H1 (cell line): ENCODE results near the gene SLC25A45. TPM values are rescaled to one million over a fixed set of nuclear protein-coding genes. Genes with fewer than 3 reads are reported as not detected.

Experiments
- CTCF ChIA-PET: fragments of 300-600 bp; sonication (Branson Sonifier 250); formaldehyde crosslinking; loops from one replicate; lab custom pipeline; 2021; ENCODE audit not compliant: partially characterized antibody; lab: Charles Lee
- POLR2A ChIA-PET: fragments of 300-600 bp; sonication (Branson Sonifier 250); formaldehyde crosslinking; loops from one replicate; lab custom pipeline; 2021; ENCODE audit warnings: inconsistent platforms; ENCODE audit not compliant: partially characterized antibody; lab: Charles Lee
- DNase-seq, 2 experiments: peaks; one replicate each; pipeline versions ENCODE4 v3.0.0 to v3.0.0-alpha.2; 2010 to 2022; ENCODE audit warnings: low spot score in 2 of 2, low read depth in 1 of 2, mixed read lengths in 1 of 2
- FAIRE-seq: peaks from 2 replicates; lab custom pipeline; 2011; peaks lifted over from hg19 to GRCh38; lab: Jason Lieb, UNC
- H2AFZ ChIP-seq: 2 replicates; pipeline ENCODE4 v1.8.1; 2012; ENCODE audit warnings: low read length, inconsistent platforms
- H2AK5ac ChIP-seq: 2 replicates; pipeline ENCODE4 v1.6.1; 2013; ENCODE audit warnings: low read depth, low read length
- H2BK120ac ChIP-seq: replicated peaks from 2 replicates; pipeline ENCODE3; 2013; ENCODE audit warnings: low read depth, low read length, inconsistent platforms
- H2BK12ac ChIP-seq: 2 replicates; pipeline ENCODE4 v1.6.1; 2013; ENCODE audit warnings: low read depth, low read length
- H2BK15ac ChIP-seq: 2 replicates; pipeline ENCODE4 v1.6.1; 2013; ENCODE audit warnings: low read length
- H2BK20ac ChIP-seq: 2 replicates; pipeline ENCODE4 v1.6.1; 2013; ENCODE audit warnings: low read length
- H2BK5ac ChIP-seq: 2 replicates; pipeline ENCODE4 v1.6.1; 2013; ENCODE audit warnings: low read depth, low read length
- H3K14ac ChIP-seq: 2 replicates; pipeline ENCODE4 v1.6.1; 2013; ENCODE audit warnings: inconsistent platforms; ENCODE audit not compliant: insufficient read length
- H3K18ac ChIP-seq: 2 replicates; pipeline ENCODE4 v1.6.1; 2013; ENCODE audit warnings: low read length; ENCODE audit errors: extremely low read depth
- H3K23ac ChIP-seq: 2 replicates; pipeline ENCODE4 v1.6.1; 2013; ENCODE audit warnings: inconsistent platforms; ENCODE audit not compliant: insufficient read length
- H3K23me2 ChIP-seq: 2 replicates; pipeline ENCODE4 v1.6.1; 2013; ENCODE audit warnings: low read depth, low read length
- H3K27ac ChIP-seq: 2 replicates; pipeline ENCODE4 v1.6.1; 2011; ENCODE audit warnings: low read depth, low read length, inconsistent platforms
- H3K27me3 ChIP-seq, 4 experiments: replicated peaks in 1 of 4; 1 replicate in 1 of 4; 2 replicates in 3 of 4; pipeline versions ENCODE4 v1.6.1 to v1.8.1; 2011 to 2013; ENCODE audit warnings: low read length in 3 of 4, mild to moderate bottlenecking in 3 of 4, inconsistent platforms in 2 of 4, mixed read lengths in 2 of 4, moderate library complexity in 1 of 4; ENCODE audit not compliant: control insufficient read depth in 3 of 4, insufficient read depth in 3 of 4; ENCODE audit errors: extremely low read depth in 1 of 4
- H3K36me3 ChIP-seq, 4 experiments: 2 replicates each; pipeline versions ENCODE4 v1.6.1 to v1.8.1; 2011 to 2013; ENCODE audit warnings: mild to moderate bottlenecking in 4 of 4, low read length in 3 of 4, moderate library complexity in 2 of 4, control low read depth in 1 of 4, inconsistent platforms in 1 of 4; ENCODE audit not compliant: insufficient read depth in 4 of 4, control insufficient read depth in 2 of 4
- H3K4ac ChIP-seq: replicated peaks from 2 replicates; pipeline ENCODE3; 2013; ENCODE audit warnings: low read length, low read depth, mixed read lengths, inconsistent platforms; ENCODE audit not compliant: insufficient read length
- H3K4me1 ChIP-seq, 4 experiments: replicated peaks in 1 of 4; 1 replicate in 1 of 4; 2 replicates in 3 of 4; pipeline versions ENCODE4 v1.6.1 to v1.8.1; 2011 to 2013; ENCODE audit warnings: low read length in 3 of 4, inconsistent platforms in 2 of 4, mixed read lengths in 1 of 4; ENCODE audit not compliant: insufficient read depth in 4 of 4, control insufficient read depth in 3 of 4
- H3K4me2 ChIP-seq, 2 experiments: 2 replicates each; pipeline versions ENCODE4 v1.6.1 to v1.8.1; 2011 to 2013; ENCODE audit warnings: low read depth in 2 of 2, low read length in 2 of 2, control low read depth in 1 of 2, inconsistent platforms in 1 of 2, mild to moderate bottlenecking in 1 of 2; ENCODE audit not compliant: insufficient read depth in 1 of 2
- H3K4me3 ChIP-seq, 4 experiments: fragments of 200-600, 300-600 bp in 1 of 4; sonication (generic), shearing (Covaris generic), sonication (Bioruptor Twin) in 1 of 4; 2 replicates each; pipeline versions ENCODE4 v1.5.1 to v1.8.1; 2011 to 2016; ENCODE audit warnings: low read length in 4 of 4, low read depth in 3 of 4, control low read depth in 2 of 4, inconsistent platforms in 2 of 4, mild to moderate bottlenecking in 2 of 4, mixed read lengths in 1 of 4, moderate library complexity in 1 of 4; ENCODE audit not compliant: insufficient read depth in 2 of 4; ENCODE audit errors: extremely low read depth in 1 of 4
- H3K56ac ChIP-seq: replicated peaks from 2 replicates; pipeline ENCODE3; 2013; ENCODE audit warnings: low read depth, mild to moderate bottlenecking, mixed read lengths, low read length, inconsistent platforms; ENCODE audit not compliant: insufficient read length
- H3K79me1 ChIP-seq: 2 replicates; pipeline ENCODE4 v1.6.1; 2013; ENCODE audit warnings: low read depth, low read length, control low read depth
- H3K79me2 ChIP-seq, 2 experiments: 2 replicates each; pipeline versions ENCODE4 v1.6.1 to v1.8.1; 2012 to 2013; ENCODE audit warnings: low read length in 2 of 2, mild to moderate bottlenecking in 2 of 2, inconsistent platforms in 1 of 2; ENCODE audit not compliant: insufficient read depth in 2 of 2, control insufficient read depth in 1 of 2
- H3K9ac ChIP-seq, 4 experiments: replicated peaks in 1 of 4; 1 replicate in 1 of 4; 2 replicates in 3 of 4; pipeline versions ENCODE4 v1.6.1 to v1.8.1; 2011 to 2013; ENCODE audit warnings: low read depth in 3 of 4, low read length in 3 of 4, control low read depth in 2 of 4, mild to moderate bottlenecking in 2 of 4, moderate library complexity in 2 of 4, inconsistent platforms in 1 of 4; ENCODE audit errors: extremely low read depth in 1 of 4
- H3K9me3 ChIP-seq, 2 experiments: 2 replicates each; pipeline versions ENCODE4 v1.6.1 to v1.8.1; 2012 to 2013; ENCODE audit warnings: mild to moderate bottlenecking in 2 of 2, moderate library complexity in 2 of 2, control low read depth in 1 of 2, inconsistent platforms in 1 of 2, low read depth in 1 of 2, low read length in 1 of 2, mixed read lengths in 1 of 2; ENCODE audit not compliant: insufficient read depth in 2 of 2
- H4K20me1 ChIP-seq, 2 experiments: replicated peaks in 1 of 2; 2 replicates each; pipeline versions ENCODE3 to v1.8.1; 2011 to 2013; ENCODE audit warnings: inconsistent platforms in 2 of 2, low read length in 2 of 2, mild to moderate bottlenecking in 1 of 2; ENCODE audit not compliant: insufficient read depth in 2 of 2, control insufficient read depth in 1 of 2
- H4K5ac ChIP-seq: 2 replicates; pipeline ENCODE4 v1.6.1; 2013; ENCODE audit warnings: low read length, low read depth, mixed read lengths, inconsistent platforms; ENCODE audit not compliant: insufficient read length
- H4K8ac ChIP-seq: 2 replicates; pipeline ENCODE4 v1.8.0; 2013; ENCODE audit warnings: mild to moderate bottlenecking, moderate library complexity, low read length, inconsistent platforms; ENCODE audit not compliant: insufficient read depth; ENCODE audit errors: extremely low read depth
- H4K91ac ChIP-seq: replicated peaks from 2 replicates; pipeline ENCODE3; 2013; ENCODE audit warnings: low read length, mixed read lengths, inconsistent platforms; ENCODE audit not compliant: insufficient read length
- NANOG ChIP-seq: IDR thresholded peaks from 2 replicates; pipeline ENCODE4 v1.6.1; 2011; ENCODE audit warnings: low read length, low read depth, mild to moderate bottlenecking, inconsistent platforms; ENCODE audit not compliant: insufficient read depth, poor library complexity, severe bottlenecking
- RFX5 ChIP-seq: IDR thresholded peaks from 2 replicates; pipeline ENCODE4 v1.6.1; 2011; ENCODE audit warnings: low read depth, low read length, improper control_type of control experiment, borderline replicate concordance
- SUZ12 ChIP-seq: fragments of 200-600 bp; sonication (generic); IDR thresholded peaks from 2 replicates; pipeline ENCODE4 v1.6.1; 2012; ENCODE audit warnings: mild to moderate bottlenecking, inconsistent platforms, low read length, moderate library complexity, mixed read lengths
- WGBS, 2 experiments: shearing (Covaris generic) in 1 of 2; methylation state at CpG; one replicate each; pipeline versions ENCODE4 v1.1.6 to v1.1.7; 2013 to 2015; ENCODE audit warnings: low lambda C conversion rate in 2 of 2, mixed read lengths in 2 of 2, inconsistent platforms in 1 of 2, low coverage in 1 of 2, missing lambda C conversion rate in 1 of 2; ENCODE audit not compliant: insufficient replicate concordance in 2 of 2, insufficient coverage in 1 of 2, insufficient read length in 1 of 2; ENCODE audit errors: extremely low coverage in 1 of 2, missing lambda C conversion rate in 1 of 2; 5-methylcytosine and 5-hydroxymethylcytosine counted together
- polyA plus RNA-seq, 7 experiments: library from polyadenylated mRNA; depleted of rRNA in 3 of 7; stranded (reverse) in 5 of 7; unstranded in 2 of 7; fragments of >200 nt in 5 of 7; fragments of 200-250 nt in 2 of 7; gene quantifications; 1 replicate in 5 of 7; 2 replicates in 1 of 7; 4 replicates in 1 of 7; pipeline versions ENCODE4 v1.2.1 to v1.2.3, GENCODE V29; 2011 to 2013; ENCODE audit warnings: missing spikeins in 2 of 7, mixed read lengths in 2 of 7
- total RNA-seq: library from RNA; stranded (reverse); fragmentation: NEBNext Ultra II Directional; extraction: Animal tissue kit (Norgen Biotek cat#: 25700); gene quantifications from 2 replicates; pipeline ENCODE4 v1.2.1, GENCODE V29; 2021

Gene SLC25A45
- total and polyA plus RNA-seq, 2 of the 8 experiments (the other 6 are each of a cell fraction or from before 2014, with no cell fraction given), result 0.54 to 0.59 TPM

DNA sequence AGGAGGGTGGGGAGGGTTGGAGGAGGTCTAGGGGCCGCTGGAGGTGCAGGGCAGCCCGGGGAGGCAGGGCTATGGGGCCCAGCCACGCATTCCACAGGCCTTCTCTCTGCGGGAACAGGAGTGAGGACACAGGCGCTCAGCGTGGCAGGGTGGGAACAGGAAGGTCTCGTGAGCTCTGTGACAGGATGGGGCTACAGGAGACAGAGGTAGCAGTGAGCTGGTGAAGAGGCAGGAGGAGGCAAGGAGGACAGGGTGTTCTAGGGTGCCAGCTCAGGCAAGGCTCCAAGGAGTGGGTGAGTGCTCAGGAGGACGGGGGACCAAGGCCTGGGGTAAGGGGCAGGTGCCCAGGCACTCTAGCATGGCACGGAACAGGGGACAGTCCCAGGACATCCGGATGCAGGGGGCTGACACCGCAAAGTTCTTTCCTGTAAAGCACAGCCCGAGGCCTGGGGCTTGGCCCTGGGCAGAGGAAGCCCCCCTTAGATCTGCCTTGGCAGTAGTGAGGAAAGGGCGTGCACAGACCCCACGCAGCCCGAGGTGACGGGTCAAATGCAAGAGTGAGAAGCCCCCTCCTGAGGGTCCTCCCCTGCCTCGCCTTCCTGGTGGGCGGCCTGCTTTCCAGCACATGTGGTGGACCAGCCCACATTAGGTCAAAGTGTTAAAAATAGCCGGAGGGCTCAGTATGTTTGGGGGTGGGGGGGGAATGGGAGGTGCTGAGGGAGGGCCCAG lies 35.4 kb upstream of the SLC25A45 start:
- Histone ChIP-seq H3K18ac (peak overlapping the region; percentile 88), H3K9me3 (no peaks in the 10 kb centered on the region), H3K4ac (peak overlapping the region; percentile 94), H3K14ac (no peak overlapping the region), H2BK20ac (peak overlapping the region; percentile 99), H3K36me3 (no peaks in the 10 kb centered on the region), H4K20me1 (peaks cover 0 to 4% of the 10 kb centered on the region in 2 experiments), H2BK120ac (peak overlapping the region; percentile 24), H3K23me2 (peaks cover 12% of the 10 kb centered on the region; the same call in 1 of the 2 replicates), H2BK15ac (peak overlapping the region; percentile 100), H3K56ac (no peak overlapping the region), H3K79me2 (no peaks in the 10 kb centered on the region), H3K4me3 (no peak overlapping the region), H2AK5ac (peak overlapping the region; percentile 95), H3K9ac (no peak overlapping the region), H3K4me2 (peak overlapping the region; percentile 18 to 61; a peak in 2 of 4 replicates), H4K8ac (no peak overlapping the region; the same call in 1 of the 2 replicates), H3K4me1 (peaks cover 19 to 56% (median 40%) of the 10 kb centered on the region in 4 experiments), H3K27ac (peak overlapping the region; percentile 87; the same call in 1 of the 2 replicates), H3K23ac (no peak overlapping the region), H2BK12ac (peak overlapping the region; percentile 99), H2BK5ac (peak overlapping the region; percentile 99), H4K91ac (peak overlapping the region; percentile 88), H4K5ac (no peak overlapping the region), H2AFZ (no peak overlapping the region), H3K27me3 (no peaks in the 10 kb centered on the region; a peak in 1 of 7 replicates), H3K79me1 (no peaks in the 10 kb centered on the region)
- ChIA-PET POLR2A (interaction anchor here (0.7 to 20.8 kb wide), 13 partner anchors 11 to 296 kb away, joined by 3 to 826 read pairs (median 7); partner anchors contain the start of genes FAU and MALAT1), CTCF (interaction anchor here (0.6 to 22.8 kb wide), 19 partner anchors 7 to 176 kb away, joined by 3 to 430 read pairs (median 24); partner anchors contain the start of genes FRMD8 and MALAT1)
- 88% methylated on average over 19 of the region's 19 CpGs; no CpG with 5 or more reads in 1 of the 2 experiments for WGBS, 2 experiments
- peak in 1 of 2 experiments; percentile 53 for DNase-seq
- FAIRE-seq, result no peak
- no peak for TF ChIP-seq RFX5
- TF ChIP-seq NANOG, result no peak
- TF ChIP-seq SUZ12, result no peak
